ENCODE results near the gene EFNB1. TPM values are rescaled to one million over a fixed set of nuclear protein-coding genes. Genes with fewer than 3 reads are reported as not detected.
A peak's percentile ranks its signal among the peaks of the same experiment; 100 is the strongest.

Gene EFNB1
- polyA plus RNA-seq, 3 donors, result 4.7 to 6.6 (median 5.4) TPM

DNA sequence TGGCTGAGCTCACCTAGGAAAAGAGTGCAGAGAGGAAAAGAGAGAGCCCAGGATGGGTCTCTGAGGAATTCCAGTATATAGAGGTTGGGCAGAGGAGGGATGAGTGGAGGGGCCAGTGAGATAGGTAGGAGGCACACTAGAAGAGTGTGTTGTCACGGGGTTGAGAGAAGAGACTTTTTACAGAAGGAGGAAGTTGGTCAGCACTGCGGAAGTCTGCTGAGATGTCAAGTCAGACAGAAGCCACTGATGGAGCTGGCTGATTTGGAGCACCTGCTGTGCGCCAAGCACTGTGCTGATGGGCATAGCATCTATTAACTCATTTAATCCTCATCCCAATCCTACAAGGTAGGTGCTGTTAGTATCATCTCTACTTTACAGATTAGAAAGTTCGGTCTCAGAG is 60.4 kb downstream of the EFNB1 start:
- Histone ChIP-seq H3K4me2 (replicated peaks; ENCODE audit: extremely low read depth, low read length, poor library complexity, severe bottlenecking) (no peak overlapping the region), H2AFZ (ENCODE audit: insufficient read depth, low read depth, low read length, poor library complexity, severe bottlenecking) (no peak overlapping the region), H3K4me1 (ENCODE audit: control insufficient read depth in 1 of 2, insufficient read depth in 2 of 2, low read length in 2 of 2) (peaks cover 16 to 17% of the 10 kb centered on the region in 2 donors), H3K27ac (ENCODE audit: low read depth in 1 of 2, low read length in 2 of 2) (no peak overlapping the region), H3K9me3 (replicated peaks in 1 of 2; ENCODE audit: control insufficient read depth in 1 of 2, insufficient read depth in 1 of 2, low read length in 2 of 2) (no peaks in the 10 kb centered on the region), H3K36me3 (replicated peaks in 1 of 2; ENCODE audit: control insufficient read depth in 1 of 2, insufficient read depth in 2 of 2, low read length in 2 of 2) (no peaks in the 10 kb centered on the region), H3K27me3 (ENCODE audit: control insufficient read depth in 2 of 2, insufficient read depth in 2 of 2, low read length in 2 of 2) (no peaks in the 10 kb centered on the region), H4K20me1 (ENCODE audit: insufficient read depth, low read length) (no peaks in the 10 kb centered on the region), H3K9ac (ENCODE audit: insufficient read depth, low read length, poor library complexity, severe bottlenecking) (no peak overlapping the region), H3K79me2 (ENCODE audit: insufficient read depth, low read length) (no peaks in the 10 kb centered on the region), H3K4me3 (replicated peaks in 1 of 3; ENCODE audit: low read depth in 2 of 3, low read length in 3 of 3) (no peak overlapping the region)
- no CpG with 5 or more reads among the region's 4 CpGs for WGBS (ENCODE audit: insufficient coverage)
- Mint-ChIP-seq H3K4me3 (no peak overlapping the region), H3K9me3 (no peaks in the 10 kb centered on the region), H3K27ac (no peak overlapping the region), H3K27me3 (ENCODE audit: low read depth in 3 of 3) (peaks cover 0 to 6% (median 0%) of the 10 kb centered on the region in 3 donors), H3K4me1 (peaks cover 7% of the 10 kb centered on the region), H3K36me3 (no peaks in the 10 kb centered on the region)
- intact Hi-C loops (cut with micrococcal nuclease), result no loop called here
- DNase-seq, result peak; percentile 17 to 52 (median 32)
- TF ChIP-seq, protein P1, sequence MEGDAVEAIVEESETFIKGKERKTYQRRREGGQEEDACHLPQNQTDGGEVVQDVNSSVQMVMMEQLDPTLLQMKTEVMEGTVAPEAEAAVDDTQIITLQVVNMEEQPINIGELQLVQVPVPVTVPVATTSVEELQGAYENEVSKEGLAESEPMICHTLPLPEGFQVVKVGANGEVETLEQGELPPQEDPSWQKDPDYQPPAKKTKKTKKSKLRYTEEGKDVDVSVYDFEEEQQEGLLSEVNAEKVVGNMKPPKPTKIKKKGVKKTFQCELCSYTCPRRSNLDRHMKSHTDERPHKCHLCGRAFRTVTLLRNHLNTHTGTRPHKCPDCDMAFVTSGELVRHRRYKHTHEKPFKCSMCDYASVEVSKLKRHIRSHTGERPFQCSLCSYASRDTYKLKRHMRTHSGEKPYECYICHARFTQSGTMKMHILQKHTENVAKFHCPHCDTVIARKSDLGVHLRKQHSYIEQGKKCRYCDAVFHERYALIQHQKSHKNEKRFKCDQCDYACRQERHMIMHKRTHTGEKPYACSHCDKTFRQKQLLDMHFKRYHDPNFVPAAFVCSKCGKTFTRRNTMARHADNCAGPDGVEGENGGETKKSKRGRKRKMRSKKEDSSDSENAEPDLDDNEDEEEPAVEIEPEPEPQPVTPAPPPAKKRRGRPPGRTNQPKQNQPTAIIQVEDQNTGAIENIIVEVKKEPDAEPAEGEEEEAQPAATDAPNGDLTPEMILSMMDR (IDR thresholded peaks at IDR 0.05), result no peak

Other genes with a start within 250 kb of the EFNB1 start
- 1 to 10 TPM; 1.2 to 4.1 (median 1.7) TPM for gene STARD8, start 181.4 kb upstream of the EFNB1 start, polyA plus RNA-seq

Data from CD14-positive monocyte (primary cell).